ENCODE data around the gene AAMDC.
"Not testable (repeated sequence)": the region's sequence is repeated elsewhere in the genome, so short reads cannot be mapped to it uniquely, and the experiment has no call there.

DNA sequence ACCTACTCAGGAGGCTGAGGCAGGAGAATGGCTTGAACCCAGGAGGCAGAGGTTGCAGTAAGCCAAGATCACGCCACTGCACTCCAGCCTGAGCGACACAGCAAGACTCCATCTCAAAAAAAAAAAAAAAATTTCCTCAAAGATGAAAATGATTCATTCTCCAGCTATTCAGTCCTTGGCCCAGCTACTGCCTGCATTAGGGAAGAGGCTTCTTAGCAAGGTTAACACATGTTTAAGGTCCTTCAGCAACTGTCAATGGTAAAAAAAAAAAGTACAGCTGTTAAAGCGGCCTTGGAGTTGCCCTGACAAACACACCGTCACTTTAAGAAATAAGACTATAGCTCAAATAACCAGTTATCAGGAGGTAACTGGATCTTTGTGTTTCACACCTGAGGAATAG is 57.3 kb downstream of the AAMDC start:
- not testable (repeated sequence) for TF ChIP-seq NFRKB (IDR thresholded peaks at IDR 0.05); FOXA1 (IDR thresholded peaks at IDR 0.05); ELF4 (IDR thresholded peaks at IDR 0.05); ZNF384 (IDR thresholded peaks at IDR 0.05); FOXK2 (IDR thresholded peaks at IDR 0.05); BHLHE40 (IDR thresholded peaks at IDR 0.05; ENCODE audit: borderline replicate concordance); SP1 (IDR thresholded peaks at IDR 0.05); L3MBTL2 (conservative IDR thresholded peaks at IDR 0.05); TARDBP (IDR thresholded peaks at IDR 0.05)

Data from HEK293T (cell line).